Prostate gland (tissue), 2 donors: ENCODE data around the gene SPSB3. TPM values are rescaled to one million over a fixed set of nuclear protein-coding genes. Genes with fewer than 3 reads are reported as not detected.
A peak's percentile ranks its signal among the peaks of the same experiment; 100 is the strongest.

Source experiments
- DNase-seq: peaks from one replicate; pipeline ENCODE4 v3.0.0-alpha.2; 2019; ENCODE audit warnings: low spot score
- H3K27ac ChIP-seq, 2 donors: fragments of 200-600 bp; sonication (generic); 2 replicates each; pipeline ENCODE4 v1.5.1; 2017 to 2019
- H3K27me3 ChIP-seq: fragments of 200-600 bp; sonication (generic); replicated peaks from 2 replicates; pipeline ENCODE4 v1.5.1; 2019; ENCODE audit not compliant: insufficient read depth
- H3K36me3 ChIP-seq, 2 donors: fragments of 200-600 bp; sonication (generic); 1 replicate in 1 of 2; 2 replicates in 1 of 2; pipeline versions ENCODE4 v1.5.1 to v1.8.1; 2017 to 2019
- H3K4me1 ChIP-seq: fragments of 200-600 bp; sonication (generic); replicated peaks from 2 replicates; pipeline ENCODE4 v1.5.1; 2019
- H3K4me3 ChIP-seq, 2 donors: fragments of 200-600 bp; sonication (generic); 2 replicates each; pipeline ENCODE4 v1.5.1; 2017 to 2019
- H3K9me3 ChIP-seq: fragments of 200-600 bp; sonication (generic); 2 replicates; pipeline ENCODE4 v1.5.1; 2017
- CTCF ChIP-seq, 4 experiments: fragments of 200-600 bp in 2 of 4; fragments of 450-650 bp in 2 of 4; sonication (generic) in 2 of 4; IDR thresholded peaks; 1 replicate in 3 of 4; 2 replicates in 1 of 4; pipeline ENCODE4 v1.5.1; 2016 to 2019; ENCODE audit warnings: antibody characterized with exemption in 4 of 4, mild to moderate bottlenecking in 2 of 4, moderate library complexity in 2 of 4
- POLR2A ChIP-seq: fragments of 450-650 bp; IDR thresholded peaks from one replicate; pipeline ENCODE4 v1.6.1; 2016; ENCODE audit warnings: antibody characterized with exemption, mild to moderate bottlenecking
- POLR2AphosphoS5 ChIP-seq: sonication (generic); formaldehyde crosslinking; IDR thresholded peaks from one replicate; pipeline ENCODE4 v1.6.1; 2017; ENCODE audit warnings: antibody characterized with exemption
- WGBS: methylation state at CpG from one replicate; pipeline ENCODE4 v1.1.5; 2018; 5-methylcytosine and 5-hydroxymethylcytosine counted together
- intact Hi-C: fragments of 100-400 bp; cut with DNase I; formaldehyde crosslinking; loops from one replicate; pipeline ENCODE4 v1.14.2; 2022
- total RNA-seq, 2 donors: library from RNA; depleted of rRNA; stranded (reverse); fragments of >200 nt; gene quantifications; one replicate each; pipeline ENCODE4 v1.1.0, GENCODE V29; 2016

SPSB3 gene
- total RNA-seq, 2 donors from 2014 or later: 87.8 to 138 TPM

GRCh38 chr16:1826691-1827573 lies 44.6 kb upstream of the SPSB3 start, which contains the start of the genes FAHD1 and HAGH:
FAHD1 (plus strand) TSS chr16:1827206; CDS start chr16:1827239, 33 bp downstream.
HAGH (minus strand) TSS chr16:1826825; CDS start chr16:1826787, 38 bp downstream.
- no peaks in the 10 kb centered on the region for H3K36me3 ChIP-seq
- H3K27ac ChIP-seq: peak within 1 kb of the TSS; percentile 74 to 86
- intact Hi-C loops: no loop called here
- WGBS: under 1% methylated on average over 44 of the region's 104 CpGs
- H3K4me1 ChIP-seq: no peaks in the 10 kb centered on the region
- no peaks in the 10 kb centered on the region for H3K27me3 ChIP-seq
- peak within 1 kb of the TSS; percentile 60 to 90 for H3K4me3 ChIP-seq
- no peaks in the 10 kb centered on the region for H3K9me3 ChIP-seq
- peak; percentile 94 for DNase-seq
- TF ChIP-seq CTCF (IDR thresholded peaks at IDR 0.05) (peak in 2 of 4 experiments; percentile 9 to 16), POLR2A (peak; percentile 3), POLR2AphosphoS5 (peak; percentile 92)

- Histone ChIP-seq H3K27ac (peak overlapping the region; percentile 36 to 86), H3K4me3 (peak overlapping the region; percentile 60 to 90), H3K9me3 (no peaks in the 10 kb centered on the region), H3K27me3 (no peaks in the 10 kb centered on the region), H3K36me3 (peaks cover 0 to 5% of the 10 kb centered on the region in 2 donors), H3K4me1 (no peaks in the 10 kb centered on the region)
- WGBS: under 1% methylated on average over 63 of the region's 96 CpGs
- no peak for DNase-seq
- intact Hi-C loops: no loop called here
- no peak for TF ChIP-seq POLR2A
- TF ChIP-seq CTCF (IDR thresholded peaks at IDR 0.05): peak in 1 of 4 experiments; percentile 26
Observed at GRCh38 chr16:1825864-1826690, 43.7 kb upstream of the SPSB3 start.

GRCh38 chr16:1825381-1825863 lies 43.1 kb upstream of the SPSB3 start:
- WGBS: 68% methylated on average over 15 of the region's 15 CpGs
- no peaks in the 10 kb centered on the region for H3K9me3 ChIP-seq
- DNase-seq: no peak
- intact Hi-C loops: no loop called here
- no peaks in the 10 kb centered on the region for H3K4me1 ChIP-seq
- peak overlapping the region; percentile 60 to 90 for H3K4me3 ChIP-seq
- H3K27ac ChIP-seq: peak overlapping the region; percentile 36 to 86
- peaks cover 0 to 5% of the 10 kb centered on the region in 2 donors for H3K36me3 ChIP-seq
- TF ChIP-seq POLR2AphosphoS5 (no peak), POLR2A (no peak), CTCF (IDR thresholded peaks at IDR 0.05) (no peak)
- no peaks in the 10 kb centered on the region for H3K27me3 ChIP-seq

GRCh38 chr16:1823821-1824220 lies 41.5 kb upstream of the SPSB3 start:
- no peaks in the 10 kb centered on the region for H3K27me3 ChIP-seq
- no peaks in the 10 kb centered on the region for H3K4me1 ChIP-seq
- no peak overlapping the region for H3K4me3 ChIP-seq
- H3K27ac ChIP-seq: no peak overlapping the region
- 68% methylated on average over 9 of the region's 9 CpGs for WGBS
- intact Hi-C loops: no loop called here
- TF ChIP-seq POLR2A (no peak), POLR2AphosphoS5 (no peak), CTCF (IDR thresholded peaks at IDR 0.05) (no peak)
- H3K36me3 ChIP-seq: peaks cover 3 to 5% of the 10 kb centered on the region in 2 donors
- no peak for DNase-seq
- no peaks in the 10 kb centered on the region for H3K9me3 ChIP-seq
